Neural progenitor cell (in vitro differentiated cells): ENCODE data around the gene MT2A.
A peak's percentile ranks its signal among the peaks of the same experiment; 100 is the strongest.

Source experiments
- CTCF ChIP-seq: fragments of 200-600 bp; sonication (generic); IDR thresholded peaks from 2 replicates; pipeline ENCODE4 v1.5.1; 2017; ENCODE audit warnings: antibody characterized with exemption, mild to moderate bottlenecking
- EZH2 ChIP-seq: fragments of 200-600 bp; sonication (generic); IDR thresholded peaks from 2 replicates; pipeline ENCODE4 v1.6.1; 2017; ENCODE audit warnings: antibody characterized with exemption, mild to moderate bottlenecking, moderate library complexity

GRCh38 chr16:56576585-56577299 is 31.6 kb upstream of the MT2A start:
- TF ChIP-seq CTCF (peak; percentile 75), EZH2 (no peak)
